Ovary (tissue), 9 donors: ENCODE measurements around the gene TSPAN13. TPM values are rescaled to one million over a fixed set of nuclear protein-coding genes. Genes with fewer than 3 reads are reported as not detected.

Source experiments
- DNase-seq, 5 donors: peaks; one replicate each; pipeline ENCODE4 v3.0.0-alpha.2; 2019 to 2020
- H3K27ac ChIP-seq, 2 donors: fragments of 200-600 bp; one replicate each; pipeline versions ENCODE4 v1.5.1 to v1.8.0; 2019 to 2022
- H3K27me3 ChIP-seq: fragments of 200-600 bp; one replicate; pipeline ENCODE4 v1.8.0; 2022
- H3K36me3 ChIP-seq: fragments of 200-600 bp; sonication (generic); one replicate; pipeline ENCODE4 v1.5.1; 2019
- H3K4me1 ChIP-seq: one replicate; pipeline ENCODE4 v1.8.1; 2013; ENCODE audit warnings: mild to moderate bottlenecking, moderate library complexity; ENCODE audit not compliant: insufficient read depth
- H3K4me3 ChIP-seq: fragments of 200-600 bp; sonication (generic); one replicate; pipeline ENCODE4 v1.5.1; 2017
- H3K9me3 ChIP-seq, 2 donors: fragments of 200-600 bp in 1 of 2; sonication (generic) in 1 of 2; one replicate each; pipeline versions ENCODE4 v1.5.1 to v1.8.1; 2013 to 2019; ENCODE audit warnings: mild to moderate bottlenecking in 1 of 2, moderate library complexity in 1 of 2
- CTCF ChIP-seq, 3 donors: fragments of 450-650 bp in 2 of 3; fragments of 200-600 bp in 1 of 3; IDR thresholded peaks; one replicate each; pipeline versions ENCODE4 v1.5.1 to v1.8.0; 2016 to 2022; ENCODE audit warnings: antibody characterized with exemption in 3 of 3, mild to moderate bottlenecking in 1 of 3
- EP300 ChIP-seq: sonication (generic); formaldehyde crosslinking; IDR thresholded peaks from one replicate; pipeline ENCODE4 v1.6.1; 2017; ENCODE audit warnings: antibody characterized with exemption
- POLR2A ChIP-seq: fragments of 450-650 bp; IDR thresholded peaks from one replicate; pipeline ENCODE4 v1.6.1; 2017; ENCODE audit warnings: antibody characterized with exemption, mild to moderate bottlenecking, moderate library complexity
- WGBS, 3 donors: extraction: QIAGEN DNeasy Blood & Tissue Kit in 1 of 3; methylation state at CpG; one replicate each; pipeline versions ENCODE4 v1.1.5 to v1.1.7; 2013 to 2017; 5-methylcytosine and 5-hydroxymethylcytosine counted together
- intact Hi-C, 4 donors: fragments of 100-400 bp; cut with DNase I; formaldehyde crosslinking; loops; one replicate each; pipeline versions ENCODE4 v1.11.0 to v1.15.1; 2022 to 2023
- polyA plus RNA-seq, 2 donors: library from polyadenylated mRNA; stranded (reverse); fragments of 200-250 nt in 1 of 2; fragments of 350-450 nt in 1 of 2; fragmentation: Illumina TruSeq in 1 of 2; extraction: RNeasy Lipid Tissue Mini Kit (QIAGEN cat#74804) in 1 of 2; gene quantifications; one replicate each; pipeline ENCODE4 v1.2.3, GENCODE V29; 2013 to 2014
- total RNA-seq, 7 donors: library from RNA; depleted of rRNA in 2 of 7; stranded (reverse); fragments of >200 nt in 2 of 7; fragmentation: NEBNext Ultra II Directional in 3 of 7; extraction: Animal tissue kit (Norgen Biotek cat#: 25700) in 3 of 7; gene quantifications; one replicate each; pipeline versions ENCODE4 v1.1.0 to v1.2.4, GENCODE V29; 2016 to 2023
- donor health status: DM: no; HTN: no; CAD: no; lungs with moderate emphysema.
- donor health status: DM: no; HTN: no; CAD: no.
- donor health status: Bipolar disorder and iron deficiency.
- donor health status: DM: yes; HTN: yes; CAD: no.
- donor health status: DM: no; HTN: no; CAD: no.
- donor health status: DM: yes; HTN: yes; CAD: no.

Gene TSPAN13
- total and polyA plus RNA-seq, 9 donors, result 0.72 to 23.4 (median 4.2) TPM

- Histone ChIP-seq H3K27ac (no peak overlapping the region), H3K4me3 (no peak overlapping the region), H3K27me3 (no peaks in the 10 kb centered on the region), H3K4me1 (no peaks in the 10 kb centered on the region), H3K9me3 (no peaks in the 10 kb centered on the region), H3K36me3 (no peaks in the 10 kb centered on the region)
- no peak for DNase-seq
- TF ChIP-seq EP300, result no peak
- no peak for TF ChIP-seq POLR2A
- TF ChIP-seq CTCF (IDR thresholded peaks at IDR 0.05), result no peak
- WGBS, 3 donors, result 84 to 94% (median 86%) methylated on average over 1 of the region's 1 CpG
- intact Hi-C loops, result no loop called here
Measured at GRCh38 chr7:16833373-16833772, 79.8 kb downstream of the TSPAN13 start.

Other genes with a start within 250 kb of the TSPAN13 start
- gene LRRC72, start 226.9 kb upstream of the TSPAN13 start, total RNA-seq, result not detected
- gene LRRC72, start 226.9 kb upstream of the TSPAN13 start, polyA plus RNA-seq, result not detected
- 10 to 100 TPM in 6 of 7 donors, 1 to 10 TPM in 1; 9.9 to 26.2 (median 21.7) TPM for gene ANKMY2, start 108.0 kb upstream of the TSPAN13 start, total RNA-seq
- 10 to 100 TPM; 14.7 to 26.5 TPM for gene ANKMY2, start 108.0 kb upstream of the TSPAN13 start, polyA plus RNA-seq
- gene BZW2, start 107.6 kb upstream of the TSPAN13 start, total RNA-seq, result 10 to 100 TPM; 17.2 to 41.0 (median 22.5) TPM
- gene BZW2, start 107.6 kb upstream of the TSPAN13 start, polyA plus RNA-seq, result 10 to 100 TPM; 18.6 to 23.2 TPM
- 10 to 100 TPM in 1 of 7 donors, 1 to 10 TPM in 4, not detected in 2; 1.3 to 64.3 (median 4.6) TPM for gene AGR2, start 51.2 kb downstream of the TSPAN13 start, total RNA-seq
- under 1 TPM in 1 of 2 donors, not detected in 1; 0.07 TPM for gene AGR2, start 51.2 kb downstream of the TSPAN13 start, polyA plus RNA-seq
- gene AGR3, start 128.2 kb downstream of the TSPAN13 start, total RNA-seq, result 10 to 100 TPM in 1 of 7 donors, 1 to 10 TPM in 4, not detected in 2; 2.0 to 57.2 (median 2.5) TPM
- under 1 TPM in 1 of 2 donors, not detected in 1; 0.12 TPM for gene AGR3, start 128.2 kb downstream of the TSPAN13 start, polyA plus RNA-seq